ENCODE data around the gene RIT2.

DNA sequence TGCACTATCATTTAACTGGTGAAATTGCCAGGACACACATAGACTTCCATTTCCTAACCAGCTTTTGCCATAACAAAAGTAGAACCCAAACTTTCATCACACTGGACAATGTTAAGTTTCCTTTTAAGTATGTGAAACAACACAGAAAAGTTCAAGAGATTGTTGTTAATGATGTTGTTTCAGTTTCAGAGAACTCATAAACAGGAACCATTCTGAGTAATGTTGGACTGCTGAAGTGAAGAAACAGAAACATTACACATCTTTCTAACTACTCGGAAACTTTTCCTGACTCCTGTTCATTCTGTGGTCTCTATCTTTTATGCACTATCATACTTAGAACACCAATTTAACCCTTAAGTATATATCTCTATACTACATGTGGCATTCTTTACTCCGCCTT lies 179.2 kb downstream of the RIT2 start:
- TF ChIP-seq, protein P1, sequence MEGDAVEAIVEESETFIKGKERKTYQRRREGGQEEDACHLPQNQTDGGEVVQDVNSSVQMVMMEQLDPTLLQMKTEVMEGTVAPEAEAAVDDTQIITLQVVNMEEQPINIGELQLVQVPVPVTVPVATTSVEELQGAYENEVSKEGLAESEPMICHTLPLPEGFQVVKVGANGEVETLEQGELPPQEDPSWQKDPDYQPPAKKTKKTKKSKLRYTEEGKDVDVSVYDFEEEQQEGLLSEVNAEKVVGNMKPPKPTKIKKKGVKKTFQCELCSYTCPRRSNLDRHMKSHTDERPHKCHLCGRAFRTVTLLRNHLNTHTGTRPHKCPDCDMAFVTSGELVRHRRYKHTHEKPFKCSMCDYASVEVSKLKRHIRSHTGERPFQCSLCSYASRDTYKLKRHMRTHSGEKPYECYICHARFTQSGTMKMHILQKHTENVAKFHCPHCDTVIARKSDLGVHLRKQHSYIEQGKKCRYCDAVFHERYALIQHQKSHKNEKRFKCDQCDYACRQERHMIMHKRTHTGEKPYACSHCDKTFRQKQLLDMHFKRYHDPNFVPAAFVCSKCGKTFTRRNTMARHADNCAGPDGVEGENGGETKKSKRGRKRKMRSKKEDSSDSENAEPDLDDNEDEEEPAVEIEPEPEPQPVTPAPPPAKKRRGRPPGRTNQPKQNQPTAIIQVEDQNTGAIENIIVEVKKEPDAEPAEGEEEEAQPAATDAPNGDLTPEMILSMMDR (IDR thresholded peaks at IDR 0.05), result no peak
- TF ChIP-seq POLR2A (IDR thresholded peaks at IDR 0.05), result no peak
